ENCODE results near the gene FKBP4.

DNA sequence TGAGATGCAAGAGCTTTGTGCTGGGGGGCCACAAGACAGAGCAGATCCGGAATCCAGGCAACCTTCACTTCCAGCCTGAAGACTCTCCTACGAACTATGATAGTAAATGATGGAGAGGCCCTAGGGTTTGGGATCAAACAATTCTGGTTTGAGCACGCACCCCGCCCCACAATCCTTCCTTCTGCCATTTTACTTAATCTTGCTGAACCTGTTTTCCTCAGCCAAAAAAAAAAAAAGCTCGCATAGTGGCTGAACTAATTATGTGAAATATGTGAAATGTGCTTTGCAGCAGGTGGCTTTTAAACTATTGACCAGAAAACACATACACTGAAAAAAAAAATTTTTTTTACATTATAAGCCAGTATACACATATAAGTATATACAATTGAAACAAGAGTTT, 17.0 kb downstream of the FKBP4 start:
- TF ChIP-seq, protein P1, sequence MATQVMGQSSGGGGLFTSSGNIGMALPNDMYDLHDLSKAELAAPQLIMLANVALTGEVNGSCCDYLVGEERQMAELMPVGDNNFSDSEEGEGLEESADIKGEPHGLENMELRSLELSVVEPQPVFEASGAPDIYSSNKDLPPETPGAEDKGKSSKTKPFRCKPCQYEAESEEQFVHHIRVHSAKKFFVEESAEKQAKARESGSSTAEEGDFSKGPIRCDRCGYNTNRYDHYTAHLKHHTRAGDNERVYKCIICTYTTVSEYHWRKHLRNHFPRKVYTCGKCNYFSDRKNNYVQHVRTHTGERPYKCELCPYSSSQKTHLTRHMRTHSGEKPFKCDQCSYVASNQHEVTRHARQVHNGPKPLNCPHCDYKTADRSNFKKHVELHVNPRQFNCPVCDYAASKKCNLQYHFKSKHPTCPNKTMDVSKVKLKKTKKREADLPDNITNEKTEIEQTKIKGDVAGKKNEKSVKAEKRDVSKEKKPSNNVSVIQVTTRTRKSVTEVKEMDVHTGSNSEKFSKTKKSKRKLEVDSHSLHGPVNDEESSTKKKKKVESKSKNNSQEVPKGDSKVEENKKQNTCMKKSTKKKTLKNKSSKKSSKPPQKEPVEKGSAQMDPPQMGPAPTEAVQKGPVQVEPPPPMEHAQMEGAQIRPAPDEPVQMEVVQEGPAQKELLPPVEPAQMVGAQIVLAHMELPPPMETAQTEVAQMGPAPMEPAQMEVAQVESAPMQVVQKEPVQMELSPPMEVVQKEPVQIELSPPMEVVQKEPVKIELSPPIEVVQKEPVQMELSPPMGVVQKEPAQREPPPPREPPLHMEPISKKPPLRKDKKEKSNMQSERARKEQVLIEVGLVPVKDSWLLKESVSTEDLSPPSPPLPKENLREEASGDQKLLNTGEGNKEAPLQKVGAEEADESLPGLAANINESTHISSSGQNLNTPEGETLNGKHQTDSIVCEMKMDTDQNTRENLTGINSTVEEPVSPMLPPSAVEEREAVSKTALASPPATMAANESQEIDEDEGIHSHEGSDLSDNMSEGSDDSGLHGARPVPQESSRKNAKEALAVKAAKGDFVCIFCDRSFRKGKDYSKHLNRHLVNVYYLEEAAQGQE (IDR thresholded peaks at IDR 0.05), result no peak
- TF ChIP-seq, protein P2, sequence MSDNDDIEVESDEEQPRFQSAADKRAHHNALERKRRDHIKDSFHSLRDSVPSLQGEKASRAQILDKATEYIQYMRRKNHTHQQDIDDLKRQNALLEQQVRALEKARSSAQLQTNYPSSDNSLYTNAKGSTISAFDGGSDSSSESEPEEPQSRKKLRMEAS (IDR thresholded peaks at IDR 0.05), result no peak
- TF ChIP-seq SP1 (IDR thresholded peaks at IDR 0.05) (no peak), GABPA (IDR thresholded peaks at IDR 0.05 in 1 of 2, conservative IDR thresholded peaks at IDR 0.05 in 1 of 2) (no peak), RAD21 (IDR thresholded peaks at IDR 0.05) (no peak), FOXA1 (IDR thresholded peaks at IDR 0.05) (no peak), EGR1 (IDR thresholded peaks at IDR 0.05; ENCODE audit: low read depth in 2 of 2) (no peak), HNF4G (IDR thresholded peaks at IDR 0.05) (no peak)
- TF ChIP-seq, protein P3, sequence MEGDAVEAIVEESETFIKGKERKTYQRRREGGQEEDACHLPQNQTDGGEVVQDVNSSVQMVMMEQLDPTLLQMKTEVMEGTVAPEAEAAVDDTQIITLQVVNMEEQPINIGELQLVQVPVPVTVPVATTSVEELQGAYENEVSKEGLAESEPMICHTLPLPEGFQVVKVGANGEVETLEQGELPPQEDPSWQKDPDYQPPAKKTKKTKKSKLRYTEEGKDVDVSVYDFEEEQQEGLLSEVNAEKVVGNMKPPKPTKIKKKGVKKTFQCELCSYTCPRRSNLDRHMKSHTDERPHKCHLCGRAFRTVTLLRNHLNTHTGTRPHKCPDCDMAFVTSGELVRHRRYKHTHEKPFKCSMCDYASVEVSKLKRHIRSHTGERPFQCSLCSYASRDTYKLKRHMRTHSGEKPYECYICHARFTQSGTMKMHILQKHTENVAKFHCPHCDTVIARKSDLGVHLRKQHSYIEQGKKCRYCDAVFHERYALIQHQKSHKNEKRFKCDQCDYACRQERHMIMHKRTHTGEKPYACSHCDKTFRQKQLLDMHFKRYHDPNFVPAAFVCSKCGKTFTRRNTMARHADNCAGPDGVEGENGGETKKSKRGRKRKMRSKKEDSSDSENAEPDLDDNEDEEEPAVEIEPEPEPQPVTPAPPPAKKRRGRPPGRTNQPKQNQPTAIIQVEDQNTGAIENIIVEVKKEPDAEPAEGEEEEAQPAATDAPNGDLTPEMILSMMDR (IDR thresholded peaks at IDR 0.05; ENCODE audit: low read depth, low read length, missing input control), result no peak
- TF ChIP-seq, protein P4, sequence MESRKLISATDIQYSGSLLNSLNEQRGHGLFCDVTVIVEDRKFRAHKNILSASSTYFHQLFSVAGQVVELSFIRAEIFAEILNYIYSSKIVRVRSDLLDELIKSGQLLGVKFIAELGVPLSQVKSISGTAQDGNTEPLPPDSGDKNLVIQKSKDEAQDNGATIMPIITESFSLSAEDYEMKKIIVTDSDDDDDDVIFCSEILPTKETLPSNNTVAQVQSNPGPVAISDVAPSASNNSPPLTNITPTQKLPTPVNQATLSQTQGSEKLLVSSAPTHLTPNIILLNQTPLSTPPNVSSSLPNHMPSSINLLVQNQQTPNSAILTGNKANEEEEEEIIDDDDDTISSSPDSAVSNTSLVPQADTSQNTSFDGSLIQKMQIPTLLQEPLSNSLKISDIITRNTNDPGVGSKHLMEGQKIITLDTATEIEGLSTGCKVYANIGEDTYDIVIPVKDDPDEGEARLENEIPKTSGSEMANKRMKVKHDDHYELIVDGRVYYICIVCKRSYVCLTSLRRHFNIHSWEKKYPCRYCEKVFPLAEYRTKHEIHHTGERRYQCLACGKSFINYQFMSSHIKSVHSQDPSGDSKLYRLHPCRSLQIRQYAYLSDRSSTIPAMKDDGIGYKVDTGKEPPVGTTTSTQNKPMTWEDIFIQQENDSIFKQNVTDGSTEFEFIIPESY (IDR thresholded peaks at IDR 0.05), result no peak
